GM12878 (cell line): ENCODE results near the gene WDFY1. TPM values are rescaled to one million over a fixed set of nuclear protein-coding genes. Genes with fewer than 3 reads are reported as not detected.

ENCODE experiments used
- ATAC-seq: fragments of 200-7000 bp; cut with Tn5 transposase; 3 replicates; pipeline ENCODE4 v1.9.1; 2020; ENCODE audit warnings: mild to moderate bottlenecking, moderate library complexity
- BruUV-seq: library from RNA; stranded (reverse); fragments of 400-500 nt; replicated peaks from 2 replicates; lab custom pipeline; 2021; lab: Mats Ljungman, UMichigan
- CTCF ChIA-PET: fragments of 300-600 bp; sonication (Branson Sonifier 250); formaldehyde crosslinking; extraction: SDS; loops from one replicate; lab custom pipeline; 2021; ENCODE audit warnings: inconsistent platforms; lab: Yijun Ruan, JAX
- POLR2A ChIA-PET: fragments of 350-600 bp; formaldehyde crosslinking; extraction: SDS; loops from one replicate; lab custom pipeline; 2021; ENCODE audit warnings: inconsistent platforms; lab: Charles Lee
- RAD21 ChIA-PET: fragments of 300-600 bp; sonication (Branson Sonifier 250); formaldehyde crosslinking; loops from one replicate; lab custom pipeline; 2023; ENCODE audit warnings: antibody characterized with exemption; ENCODE audit not compliant: unreplicated experiment; lab: Charles Lee
- SMC1A ChIA-PET: fragments of 300-600 bp; sonication (Branson Sonifier 250); formaldehyde crosslinking; loops from one replicate; lab custom pipeline; 2023; ENCODE audit not compliant: unreplicated experiment, uncharacterized antibody; lab: Charles Lee
- DNase-seq: peaks from one replicate; pipeline ENCODE4 v3.0.0-alpha.2; 2011; ENCODE audit warnings: low read depth, low spot score
- FAIRE-seq: peaks from 3 replicates; lab custom pipeline; 2011; peaks lifted over from hg19 to GRCh38; lab: Jason Lieb, UNC
- H2AFZ ChIP-seq: 2 replicates; pipeline ENCODE4 v1.6.0; 2011; ENCODE audit warnings: low read depth, low read length, control low read depth; ENCODE audit not compliant: control insufficient read depth
- H3K27ac ChIP-seq: 2 replicates; pipeline ENCODE4 v1.5.1; 2011; ENCODE audit warnings: control low read depth; ENCODE audit not compliant: control insufficient read depth, insufficient read depth
- H3K27me3 ChIP-seq, 2 experiments: replicated peaks in 1 of 2; 2 replicates each; pipeline versions ENCODE4 v1.6.0 to v1.6.1; 2011; ENCODE audit warnings: low read length in 1 of 2; ENCODE audit not compliant: control insufficient read depth in 2 of 2, insufficient read depth in 2 of 2
- H3K36me3 ChIP-seq, 2 experiments: 2 replicates each; pipeline ENCODE4 v1.5.1; 2011; ENCODE audit warnings: low read length in 1 of 2; ENCODE audit not compliant: control insufficient read depth in 2 of 2, insufficient read depth in 2 of 2
- H3K4me1 ChIP-seq: 2 replicates; pipeline ENCODE4 v1.6.1; 2011; ENCODE audit warnings: mild to moderate bottlenecking, low read length, moderate library complexity, mixed read lengths; ENCODE audit not compliant: control insufficient read depth, insufficient read depth
- H3K4me2 ChIP-seq: 2 replicates; pipeline ENCODE4 v1.6.0; 2011; ENCODE audit warnings: control low read depth; ENCODE audit not compliant: control insufficient read depth, insufficient read depth
- H3K4me3 ChIP-seq: fragments of 200-600 bp; sonication (generic); 2 replicates; pipeline ENCODE4 v1.5.1; 2016
- H3K79me2 ChIP-seq: 2 replicates; pipeline ENCODE4 v1.6.0; 2011; ENCODE audit warnings: low read length; ENCODE audit not compliant: control insufficient read depth, insufficient read depth
- H3K9ac ChIP-seq: 2 replicates; pipeline ENCODE4 v1.8.0; 2011; ENCODE audit warnings: low read length, control low read depth, mixed read lengths; ENCODE audit not compliant: control insufficient read depth, insufficient read depth
- H3K9me3 ChIP-seq: replicated peaks from 3 replicates; pipeline ENCODE4 v1.5.1; 2011; ENCODE audit warnings: mild to moderate bottlenecking, low read length; ENCODE audit not compliant: control insufficient read depth, insufficient read depth
- H4K20me1 ChIP-seq: 2 replicates; pipeline ENCODE4 v1.6.0; 2011; ENCODE audit not compliant: control insufficient read depth, insufficient read depth
- KDM1A ChIP-seq: fragments of 200-600 bp; sonication (generic); IDR thresholded peaks from 2 replicates; pipeline ENCODE4 v1.6.1; 2016; ENCODE audit warnings: borderline replicate concordance
- ZBTB40 ChIP-seq: fragments of 450-650 bp; IDR thresholded peaks from 2 replicates; pipeline ENCODE4 v1.6.1; 2016; ENCODE audit warnings: mild to moderate bottlenecking, moderate library complexity, borderline replicate concordance
- ZNF274 ChIP-seq: IDR thresholded peaks from one replicate; pipeline ENCODE4 v1.8.0; 2011; ENCODE audit not compliant: insufficient read length, insufficient read depth
- WGBS: methylation state at CpG from one replicate; pipeline ENCODE4 v1.1.6; 2016; ENCODE audit warnings: low lambda C conversion rate; ENCODE audit not compliant: insufficient replicate concordance, insufficient coverage; ENCODE audit errors: missing lambda C conversion rate; 5-methylcytosine and 5-hydroxymethylcytosine counted together
- in situ Hi-C: fragments of 300-500 bp; cut with MboI; formaldehyde crosslinking; loops from 9 replicates; pipeline ENCODE4 v1.14.3; 2018; ENCODE audit warnings: mixed read lengths
- intact Hi-C: fragments of 100-400 bp; cut with micrococcal nuclease; formaldehyde crosslinking; loops from one replicate; pipeline ENCODE4 v1.14.2; 2022; ENCODE audit not compliant: unreplicated experiment
- polyA plus RNA-seq, 11 experiments: library from polyadenylated mRNA; depleted of rRNA in 4 of 11; unstranded in 6 of 11; stranded (reverse) in 5 of 11; fragments of >200 nt; fragmentation: Nextera tagmentation in 4 of 11; fragmentation: Illumina TruSeq in 1 of 11; extraction: Ambion mirVana in 4 of 11; extraction: Trizol in 1 of 11; gene quantifications; 1 replicate in 1 of 11; 2 replicates in 10 of 11; pipeline versions ENCODE4 v1.2.1 to v1.2.3, GENCODE V29; 2011 to 2016; ENCODE audit warnings: inconsistent platforms in 2 of 11, missing spikeins in 2 of 11, low read depth in 1 of 11
- total RNA-seq, 4 experiments: library from RNA; depleted of rRNA in 3 of 4; stranded (reverse); fragments of >200 nt in 3 of 4; fragmentation: Illumina TruSeq in 1 of 4; extraction: Trizol in 1 of 4; gene quantifications; 2 replicates each; pipeline versions ENCODE4 v1.2.1 to v1.2.3, GENCODE V29; 2013 to 2021
- TF ChIP-seq, protein P1 (sequence below): IDR thresholded peaks from 2 replicates; pipeline ENCODE4 v1.6.1; 2011; ENCODE audit warnings: low read depth, low read length, improper control_type of control experiment, borderline replicate concordance

Gene WDFY1
- total and polyA plus RNA-seq, 10 of the 15 experiments (the other 5 are each of a cell fraction or from before 2014, with no cell fraction given): 2.9 to 28.1 (median 13.1) TPM

DNA sequence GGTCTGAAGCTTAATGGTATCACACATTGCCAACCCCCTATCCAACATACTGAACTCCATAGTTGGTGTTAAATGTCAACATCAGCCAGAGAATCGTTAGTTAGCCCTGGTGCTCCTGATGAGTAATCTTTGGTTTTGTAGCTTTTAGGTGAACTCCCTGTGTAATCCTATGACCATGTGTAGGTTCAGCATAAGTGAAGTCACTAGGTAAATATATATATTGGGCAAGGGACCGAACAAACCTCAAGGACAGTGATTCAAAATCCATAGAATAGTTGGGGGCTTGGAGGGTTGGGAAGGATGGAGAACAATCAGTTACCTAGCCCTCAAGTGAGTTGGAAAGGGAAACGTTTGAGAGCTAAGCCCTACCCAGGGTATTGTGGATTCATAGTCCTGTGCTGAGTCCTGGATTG lies 91.7 kb downstream of the WDFY1 start:
- H2AFZ ChIP-seq: no peak overlapping the region
- no peak for FAIRE-seq
- H3K4me3 ChIP-seq: no peak overlapping the region
- H3K4me1 ChIP-seq: peaks cover 9% of the 10 kb centered on the region
- H3K27ac ChIP-seq: no peak overlapping the region
- 2% methylated on average over 3 of the region's 3 CpGs for whole genome bisulfite sequencing
- H3K79me2 ChIP-seq: no peaks in the 10 kb centered on the region
- ChIA-PET RAD21 (interaction anchor here (1.0 kb wide), 1 partner anchor 17 kb away, joined by 3 read pairs; no protein-coding TSS in a partner anchor), CTCF (interaction anchor here (0.6 to 1.0 kb wide), 2 partner anchors 91 to 1098 kb away, joined by 3 read pairs; no protein-coding TSS in a partner anchor), POLR2A (interaction anchor here (0.8 kb wide), 1 partner anchor 68 kb away, joined by 3 read pairs; no protein-coding TSS in a partner anchor), SMC1A (interaction anchor here (0.7 to 1.4 kb wide), 4 partner anchors 12 to 120 kb away, joined by 3 to 5 read pairs (median 4); no protein-coding TSS in a partner anchor)
- DNase-seq: no peak
- ATAC-seq: peak; percentile 14; the same call in 1 of the 3 replicates
- BruUV-seq: no TSS peak
- H3K9me3 ChIP-seq: peaks cover 12% of the 10 kb centered on the region; the same call in 2 of the 3 replicates
- no peak overlapping the region for H3K9ac ChIP-seq
- TF ChIP-seq ZNF274 (no peak), KDM1A (no peak), ZBTB40 (no peak)
- TF ChIP-seq, protein P1, sequence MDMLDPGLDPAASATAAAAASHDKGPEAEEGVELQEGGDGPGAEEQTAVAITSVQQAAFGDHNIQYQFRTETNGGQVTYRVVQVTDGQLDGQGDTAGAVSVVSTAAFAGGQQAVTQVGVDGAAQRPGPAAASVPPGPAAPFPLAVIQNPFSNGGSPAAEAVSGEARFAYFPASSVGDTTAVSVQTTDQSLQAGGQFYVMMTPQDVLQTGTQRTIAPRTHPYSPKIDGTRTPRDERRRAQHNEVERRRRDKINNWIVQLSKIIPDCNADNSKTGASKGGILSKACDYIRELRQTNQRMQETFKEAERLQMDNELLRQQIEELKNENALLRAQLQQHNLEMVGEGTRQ: no peak
- H3K27me3 ChIP-seq: no peaks in the 10 kb centered on the region
- in situ Hi-C loops (no loop called here), intact Hi-C loops (no loop called here)
- H3K36me3 ChIP-seq: no peaks in the 10 kb centered on the region; a peak in 1 of 4 replicates
- no peak overlapping the region for H3K4me2 ChIP-seq
- H4K20me1 ChIP-seq: no peaks in the 10 kb centered on the region
